ENCODE measurements around the gene NADK. TPM values are rescaled to one million over a fixed set of nuclear protein-coding genes. Genes with fewer than 3 reads are reported as not detected.

The NADK gene
- polyA plus RNA-seq, 1 experiment = 61.6 TPM

- ChIA-PET POLR2A (interaction anchor here (0.6 kb wide), 1 partner anchor 148 kb away, joined by 4 read pairs; no protein-coding TSS in a partner anchor), CTCF (no interaction called here)
- no peak overlapping the region for H3K4me3 ChIP-seq (ENCODE audit: low read depth, low read length)
- no peak for TF ChIP-seq CTCF (IDR thresholded peaks at IDR 0.05; ENCODE audit: insufficient read depth, low read depth, low read length)
- H3K27me3 ChIP-seq (ENCODE audit: control insufficient read depth, insufficient read depth, low read length) = no peaks in the 10 kb centered on the region
- no peaks in the 10 kb centered on the region for H3K36me3 ChIP-seq (ENCODE audit: control insufficient read depth, insufficient read depth, low read length)
- DNase-seq (ENCODE audit: low read depth) = no peak
These were observed 4.4 kb downstream of the NADK start for GRCh38 chr1:1773874-1774273.

GRCh38 chr1:1771096-1771495 is 7.2 kb downstream of the NADK start:
- POLR2A ChIA-PET = no interaction called here
- CTCF ChIA-PET = no interaction called here
- H3K36me3 ChIP-seq (ENCODE audit: control insufficient read depth, insufficient read depth, low read length) = no peaks in the 10 kb centered on the region
- no peak overlapping the region for H3K4me3 ChIP-seq (ENCODE audit: low read depth, low read length)
- no peaks in the 10 kb centered on the region for H3K27me3 ChIP-seq (ENCODE audit: control insufficient read depth, insufficient read depth, low read length)
- TF ChIP-seq CTCF (IDR thresholded peaks at IDR 0.05; ENCODE audit: insufficient read depth, low read depth, low read length) = no peak
- no peak for DNase-seq (ENCODE audit: low read depth)

- H3K4me3 ChIP-seq (ENCODE audit: low read depth, low read length) = no peak overlapping the region
- ChIA-PET CTCF (no interaction called here), POLR2A (no interaction called here)
- DNase-seq (ENCODE audit: low read depth) = no peak
- H3K36me3 ChIP-seq (ENCODE audit: control insufficient read depth, insufficient read depth, low read length) = peaks cover 1% of the 10 kb centered on the region; the same call in 1 of the 2 replicates
- no peak for TF ChIP-seq CTCF (IDR thresholded peaks at IDR 0.05; ENCODE audit: insufficient read depth, low read depth, low read length)
- no peaks in the 10 kb centered on the region for H3K27me3 ChIP-seq (ENCODE audit: control insufficient read depth, insufficient read depth, low read length)
These were observed 8.2 kb downstream of the NADK start for GRCh38 chr1:1770102-1770501.

GRCh38 chr1:1768249-1768992 is 9.8 kb downstream of the NADK start:
- H3K4me3 ChIP-seq (ENCODE audit: low read depth, low read length) = no peak overlapping the region
- DNase-seq (ENCODE audit: low read depth) = no peak
- H3K27me3 ChIP-seq (ENCODE audit: control insufficient read depth, insufficient read depth, low read length) = no peaks in the 10 kb centered on the region
- CTCF ChIA-PET = interaction anchor here (1.0 kb wide), 1 partner anchor 8 kb away, joined by 3 read pairs; no protein-coding TSS in a partner anchor
- H3K36me3 ChIP-seq (ENCODE audit: control insufficient read depth, insufficient read depth, low read length) = peaks cover 3% of the 10 kb centered on the region
- TF ChIP-seq CTCF (IDR thresholded peaks at IDR 0.05; ENCODE audit: insufficient read depth, low read depth, low read length) = no peak
- POLR2A ChIA-PET = no interaction called here

GRCh38 chr1:1764876-1765470 is 13.3 kb downstream of the NADK start:
- peaks cover 9% of the 10 kb centered on the region for H3K36me3 ChIP-seq (ENCODE audit: control insufficient read depth, insufficient read depth, low read length)
- CTCF ChIA-PET = interaction anchor here (0.8 kb wide), 1 partner anchor 171 kb away, joined by 3 read pairs; no protein-coding TSS in a partner anchor
- no peaks in the 10 kb centered on the region for H3K27me3 ChIP-seq (ENCODE audit: control insufficient read depth, insufficient read depth, low read length)
- POLR2A ChIA-PET = no interaction called here
- no peak overlapping the region for H3K4me3 ChIP-seq (ENCODE audit: low read depth, low read length)
- DNase-seq (ENCODE audit: low read depth) = no peak
- no peak for TF ChIP-seq CTCF (IDR thresholded peaks at IDR 0.05; ENCODE audit: insufficient read depth, low read depth, low read length)

Measured in BJ (cell line).